DMS53 treated with DMSO at 0.1 percent for 48 hours (cell line): ENCODE measurements around the gene FXYD4.

Source experiments
- DNase-seq: peaks from one replicate; lab custom pipeline; 2025; ENCODE audit not compliant: unreplicated experiment; lab: John Stamatoyannopoulos, UW

Gene FXYD4

DNA sequence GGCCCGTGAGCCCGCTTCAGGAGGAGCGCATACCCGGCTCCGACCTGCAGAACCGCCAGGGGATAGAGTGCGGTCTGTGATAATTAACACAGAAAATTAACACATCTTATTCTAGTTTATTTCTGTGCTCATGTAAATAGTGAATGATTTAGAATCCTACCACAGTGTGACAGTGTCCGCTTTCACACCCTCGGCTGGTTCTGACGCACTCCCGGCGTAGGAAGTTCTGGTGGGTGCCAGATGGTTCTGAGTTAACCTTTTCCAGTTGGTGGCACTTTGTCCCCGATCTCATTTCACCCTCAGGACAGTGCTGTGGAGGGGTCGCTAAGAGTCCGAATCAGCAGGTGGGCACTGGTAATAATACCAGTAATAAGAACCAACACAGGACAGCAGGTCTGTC, 28.3 kb upstream of the FXYD4 start:
- no peak for DNase-seq

- DNase-seq, result no peak
Observed at GRCh38 chr10:43344051-43344450, 27.4 kb upstream of the FXYD4 start.

GRCh38 chr10:43347997-43348396, 23.4 kb upstream of the FXYD4 start:
- DNase-seq, result no peak

- peak; percentile 84 for DNase-seq
Observed at GRCh38 chr10:43348511-43349312, 22.7 kb upstream of the FXYD4 start.

DNA sequence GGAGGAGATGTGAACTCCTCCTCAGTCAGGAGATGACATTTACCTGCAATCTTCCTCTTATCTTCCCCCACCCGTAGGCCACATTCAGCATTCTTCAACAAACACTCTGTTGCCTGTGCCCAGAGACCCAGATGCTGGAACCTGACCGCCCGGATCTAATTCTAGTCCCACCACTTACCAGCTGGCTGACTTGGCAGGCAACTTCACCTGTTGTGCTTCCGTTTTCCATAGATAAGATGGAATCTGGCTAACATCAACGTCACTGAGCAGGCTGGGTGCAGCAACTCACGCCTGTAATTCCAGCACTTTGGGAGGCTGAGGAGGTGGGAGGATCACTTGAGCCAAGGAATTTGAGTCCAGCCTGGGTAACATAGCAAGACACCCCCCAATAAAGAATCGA, 21.3 kb upstream of the FXYD4 start:
- no peak for DNase-seq

GRCh38 chr10:43350686-43351085, 20.8 kb upstream of the FXYD4 start:
- no peak for DNase-seq

- no peak for DNase-seq
Observed at GRCh38 chr10:43351301-43351700, 20.1 kb upstream of the FXYD4 start.

- no peak for DNase-seq
Observed at GRCh38 chr10:43352951-43353350, 18.5 kb upstream of the FXYD4 start.

DNA sequence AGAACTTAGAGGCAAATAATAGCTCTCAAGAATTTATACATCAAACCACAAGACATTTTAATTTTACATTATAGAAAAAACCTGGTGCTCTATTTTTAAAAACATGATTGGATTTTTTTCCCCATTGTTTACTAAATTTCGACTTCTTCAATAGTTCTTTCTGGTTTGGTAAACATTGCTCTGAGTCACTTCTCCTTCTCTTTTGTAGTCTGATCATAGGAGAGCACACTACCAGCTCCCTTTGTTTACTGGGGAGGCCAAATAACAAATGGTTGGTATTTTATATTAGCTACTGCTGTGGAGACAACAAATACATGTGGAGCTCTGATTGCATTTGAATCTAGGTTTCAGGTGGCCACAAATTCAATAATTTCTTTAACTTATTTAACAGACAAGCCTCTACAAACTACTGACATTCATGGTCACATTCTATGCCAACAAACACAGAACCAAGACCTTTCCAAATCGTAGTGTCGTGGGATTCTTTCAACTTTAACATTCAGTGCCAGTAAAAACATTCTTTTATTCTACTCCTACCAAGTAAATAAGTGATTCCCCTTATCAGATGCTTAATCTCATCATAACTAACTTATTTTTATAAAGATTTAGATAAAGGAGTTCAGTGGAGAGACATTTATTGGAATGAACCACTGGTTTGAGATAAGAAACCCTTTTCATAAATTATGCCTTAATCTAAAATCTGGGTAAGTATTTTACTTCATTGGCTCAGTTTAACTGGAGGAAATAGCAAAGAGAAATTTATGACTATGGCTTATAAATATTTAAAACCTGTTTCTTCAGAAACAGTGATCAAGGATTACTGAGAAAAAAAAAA, 17.7 kb upstream of the FXYD4 start:
- peak; percentile 30 for DNase-seq

- DNase-seq, result no peak
Observed at GRCh38 chr10:43354330-43354635, 17.2 kb upstream of the FXYD4 start.

GRCh38 chr10:43354879-43355380, 16.5 kb upstream of the FXYD4 start:
- DNase-seq, result no peak

DNA sequence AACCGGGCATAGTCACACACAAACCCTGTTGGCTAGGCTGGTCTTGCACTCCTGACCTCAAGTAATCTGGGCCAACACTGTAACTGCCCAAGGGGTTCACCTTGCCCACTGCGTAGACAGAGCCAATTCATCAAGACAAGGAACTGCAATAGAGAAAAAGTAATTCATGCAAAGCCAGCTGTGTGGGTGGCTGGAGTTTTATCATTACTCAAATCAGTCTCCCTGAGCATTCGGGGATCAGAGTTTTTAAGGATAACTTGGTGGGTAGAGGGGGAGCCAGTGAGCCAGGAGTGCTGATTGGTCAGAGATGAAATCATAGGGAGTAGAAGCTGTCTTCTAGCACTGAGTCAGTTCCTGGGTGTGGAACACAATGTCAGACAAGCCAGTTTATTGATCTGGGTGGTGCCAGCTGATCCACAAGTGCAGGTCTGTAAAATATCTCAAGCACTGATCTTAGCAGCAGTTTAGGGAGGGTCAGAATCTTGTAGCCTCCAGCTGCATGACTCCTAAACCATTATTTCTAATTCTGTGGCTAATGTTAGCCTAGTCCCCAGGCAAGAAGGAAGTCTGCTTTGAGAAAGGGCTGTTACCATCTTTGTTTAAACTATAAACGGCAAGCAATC, 15.6 kb upstream of the FXYD4 start:
- no peak for DNase-seq

- no peak for DNase-seq
Observed at GRCh38 chr10:43360086-43360485, 11.3 kb upstream of the FXYD4 start.

DNA sequence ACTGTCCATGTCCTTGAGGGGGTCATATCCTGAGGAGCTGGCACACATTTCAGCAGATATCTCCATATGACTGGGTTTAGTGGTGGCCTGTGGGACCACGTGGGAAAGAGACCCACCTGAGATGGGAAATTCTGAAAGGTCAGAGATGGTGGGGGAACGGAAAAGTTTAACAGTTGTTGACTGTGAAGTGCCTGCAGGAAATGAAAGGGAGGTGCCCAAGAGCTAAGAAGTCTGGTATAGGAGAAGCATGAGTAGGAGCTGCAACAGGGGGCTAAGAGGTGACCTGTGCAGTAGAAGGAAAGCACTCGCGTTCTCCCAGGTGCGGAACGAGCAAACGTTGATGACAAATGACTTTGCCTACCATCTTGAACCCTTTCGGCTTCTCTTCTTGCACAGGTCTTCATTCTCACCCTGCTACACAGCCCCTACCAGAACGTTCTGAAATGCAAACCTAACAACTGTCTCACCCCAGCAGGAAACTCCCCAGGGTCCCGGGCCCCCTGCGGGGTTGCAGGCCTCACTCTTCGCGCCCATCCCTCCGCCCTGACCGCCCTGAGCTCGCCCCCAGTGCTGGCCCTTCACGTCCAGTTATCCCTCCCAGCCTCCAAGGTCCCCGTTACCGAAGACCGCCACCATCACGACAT, 9.8 kb upstream of the FXYD4 start:
- DNase-seq, result peak; percentile 30

- DNase-seq, result peak; percentile 96
Observed at GRCh38 chr10:43362191-43362839, 9.1 kb upstream of the FXYD4 start.

GRCh38 chr10:43365001-43365400, 6.4 kb upstream of the FXYD4 start:
- no peak for DNase-seq

- no peak for DNase-seq
Observed at GRCh38 chr10:43369921-43370320, 1.5 kb upstream of the FXYD4 start.

- no peak for DNase-seq
Observed at GRCh38 chr10:43370671-43371215, 693 bp upstream of the FXYD4 start.

GRCh38 chr10:43372765-43373361, 1.4 kb downstream of the FXYD4 start:
- DNase-seq, result no peak

DNA sequence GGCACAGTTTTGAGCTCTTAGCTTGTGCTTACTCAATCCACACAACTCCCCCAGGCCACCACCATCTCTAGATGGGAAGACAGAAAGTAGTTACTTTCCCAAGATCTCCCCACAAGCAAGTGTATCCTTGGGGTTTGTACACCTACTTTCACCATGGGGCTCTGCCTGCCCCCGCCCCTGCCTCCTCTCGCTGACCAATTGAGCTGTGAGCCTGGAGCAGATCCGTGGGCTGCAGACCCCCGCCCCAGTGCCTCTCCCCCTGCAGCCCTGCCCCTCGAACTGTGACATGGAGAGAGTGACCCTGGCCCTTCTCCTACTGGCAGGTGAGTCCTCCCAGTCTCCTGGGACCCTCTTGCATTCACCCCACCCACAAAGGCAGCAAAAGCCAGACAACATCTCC, 2.0 kb downstream of the FXYD4 start:
- no peak for DNase-seq
